WTC11 (cell line): Measurements from ENCODE around the gene PRSS53. TPM values are rescaled to one million over a fixed set of nuclear protein-coding genes. Genes with fewer than 3 reads are reported as not detected.

Source experiments
- ATAC-seq: fragments of 200-7000 bp; cut with Tn5 transposase; 2 replicates; pipeline ENCODE4 v1.10.0; 2021; ENCODE audit warnings: mild to moderate bottlenecking, moderate library complexity
- CTCF ChIA-PET: fragments of 300-600 bp; sonication (Branson Sonifier 250); formaldehyde crosslinking; loops from one replicate; lab custom pipeline; 2021; ENCODE audit warnings: antibody characterized with exemption; lab: Charles Lee
- POLR2A ChIA-PET: fragments of 350-600 bp; sonication (Branson Sonifier 250); formaldehyde crosslinking; loops from one replicate; lab custom pipeline; 2021; ENCODE audit warnings: antibody characterized with exemption; lab: Charles Lee
- DNase-seq: peaks from one replicate; pipeline ENCODE4 v3.0.0; 2021; ENCODE audit warnings: low spot score
- H3K27ac Mint-ChIP-seq: 2 replicates; pipeline ENCODE4 v1.8.0; 2021; ENCODE audit warnings: mixed read lengths
- H3K27me3 Mint-ChIP-seq: 2 replicates; pipeline ENCODE4 v1.8.0; 2021; ENCODE audit warnings: low read depth, mild to moderate bottlenecking, moderate library complexity, mixed read lengths
- H3K36me3 Mint-ChIP-seq: 2 replicates; pipeline ENCODE4 v1.8.0; 2021; ENCODE audit warnings: mixed read lengths
- H3K4me1 Mint-ChIP-seq: 2 replicates; pipeline ENCODE4 v1.8.0; 2022; ENCODE audit warnings: mixed read lengths
- H3K4me3 Mint-ChIP-seq: 2 replicates; pipeline ENCODE4 v1.8.0; 2021; ENCODE audit warnings: mild to moderate bottlenecking, moderate library complexity, mixed read lengths
- H3K9me3 Mint-ChIP-seq: 2 replicates; pipeline ENCODE4 v1.8.0; 2021; ENCODE audit warnings: mixed read lengths
- ETV6 ChIP-seq: sonication (generic); formaldehyde crosslinking; IDR thresholded peaks from 2 replicates; pipeline ENCODE4 v1.8.1; 2022; ENCODE audit warnings: mild to moderate bottlenecking, missing genetic modification reagents
- FOXP1 ChIP-seq: sonication (generic); formaldehyde crosslinking; IDR thresholded peaks from 2 replicates; pipeline ENCODE4 v1.8.0; 2022; ENCODE audit warnings: missing genetic modification reagents, mild to moderate bottlenecking, moderate library complexity, borderline replicate concordance
- NFATC4 ChIP-seq: fragments of 250-450 bp; sonication (Bioruptor Pico); IDR thresholded peaks from 2 replicates; pipeline ENCODE4 v1.9.0; 2021; ENCODE audit warnings: mild to moderate bottlenecking
- NFYB ChIP-seq: sonication (generic); formaldehyde crosslinking; conservative IDR thresholded peaks from 2 replicates; pipeline ENCODE4 v1.8.0; 2022; ENCODE audit warnings: low read depth, missing genetic modification reagents
- NR2C2 ChIP-seq: sonication (generic); formaldehyde crosslinking; IDR thresholded peaks from 2 replicates; pipeline ENCODE4 v1.8.0; 2022; ENCODE audit warnings: mild to moderate bottlenecking, missing genetic modification reagents
- NR3C1 ChIP-seq: sonication (generic); formaldehyde crosslinking; conservative IDR thresholded peaks from 2 replicates; pipeline ENCODE4 v1.8.1; 2023; ENCODE audit warnings: low read depth, mild to moderate bottlenecking, missing genetic modification reagents
- OVOL2 ChIP-seq: fragments of 250-450 bp; sonication (Bioruptor Pico); IDR thresholded peaks from 2 replicates; pipeline ENCODE4 v1.9.0; 2021; ENCODE audit warnings: mild to moderate bottlenecking, borderline replicate concordance
- RELA ChIP-seq: sonication (generic); formaldehyde crosslinking; IDR thresholded peaks from 2 replicates; pipeline ENCODE4 v1.8.1; 2022; ENCODE audit warnings: missing genetic modification reagents, mild to moderate bottlenecking, borderline replicate concordance
- RORB ChIP-seq: fragments of 250-450 bp; sonication (Bioruptor Pico); IDR thresholded peaks from 2 replicates; pipeline ENCODE4 v1.9.0; 2021; ENCODE audit warnings: mild to moderate bottlenecking
- SMAD3 ChIP-seq: sonication (generic); formaldehyde crosslinking; IDR thresholded peaks from 2 replicates; pipeline ENCODE4 v1.8.0; 2022; ENCODE audit warnings: missing genetic modification reagents, mild to moderate bottlenecking, borderline replicate concordance
- SMAD4 ChIP-seq: sonication (generic); formaldehyde crosslinking; IDR thresholded peaks from 2 replicates; pipeline ENCODE4 v1.8.0; 2022; ENCODE audit warnings: mild to moderate bottlenecking, missing genetic modification reagents
- SP1 ChIP-seq: sonication (generic); formaldehyde crosslinking; conservative IDR thresholded peaks from 2 replicates; pipeline ENCODE4 v1.8.1; 2022; ENCODE audit warnings: missing genetic modification reagents
- TP53 ChIP-seq: sonication (generic); formaldehyde crosslinking; IDR thresholded peaks from 2 replicates; pipeline ENCODE4 v1.8.1; 2023; ENCODE audit warnings: mild to moderate bottlenecking, missing genetic modification reagents
- ZNF121 ChIP-seq: sonication (generic); formaldehyde crosslinking; IDR thresholded peaks from 2 replicates; pipeline ENCODE4 v1.8.0; 2023; ENCODE audit warnings: missing genetic modification reagents
- ZNF263 ChIP-seq: sonication (generic); formaldehyde crosslinking; IDR thresholded peaks from 2 replicates; pipeline ENCODE4 v1.8.1; 2022; ENCODE audit warnings: low read depth, mild to moderate bottlenecking, moderate library complexity, missing genetic modification reagents
- ZNF423 ChIP-seq: fragments of 250-450 bp; sonication (Bioruptor Pico); IDR thresholded peaks from 2 replicates; pipeline ENCODE4 v2.1.2; 2022; ENCODE audit warnings: mild to moderate bottlenecking, moderate library complexity
- total RNA-seq: library from RNA; stranded (reverse); gene quantifications from 3 replicates; pipeline ENCODE4 v1.2.3, GENCODE V29; 2021
- TF ChIP-seq, protein P1 (sequence below): sonication (generic); formaldehyde crosslinking; IDR thresholded peaks from 2 replicates; pipeline ENCODE4 v1.8.0; 2022; ENCODE audit warnings: mild to moderate bottlenecking, missing genetic modification reagents
- TF ChIP-seq, protein P2 (sequence below): sonication (generic); formaldehyde crosslinking; IDR thresholded peaks from 2 replicates; pipeline ENCODE4 v1.8.1; 2022; ENCODE audit warnings: mild to moderate bottlenecking, missing genetic modification reagents, moderate library complexity, borderline replicate concordance
- TF ChIP-seq, protein P3 (sequence below): sonication (generic); formaldehyde crosslinking; IDR thresholded peaks from 2 replicates; pipeline ENCODE4 v1.8.1; 2022; ENCODE audit warnings: mild to moderate bottlenecking, moderate library complexity, missing genetic modification reagents
- TF ChIP-seq, protein P4 (sequence below): sonication (generic); formaldehyde crosslinking; IDR thresholded peaks from 2 replicates; pipeline ENCODE4 v1.8.0; 2023; ENCODE audit warnings: mild to moderate bottlenecking, missing genetic modification reagents
- TF ChIP-seq, protein P5 (sequence below): sonication (generic); formaldehyde crosslinking; IDR thresholded peaks from 2 replicates; pipeline ENCODE4 v1.8.1; 2023; ENCODE audit warnings: mild to moderate bottlenecking, missing genetic modification reagents, moderate library complexity
- TF ChIP-seq, protein P6 (sequence below): sonication (generic); formaldehyde crosslinking; conservative IDR thresholded peaks from 2 replicates; pipeline ENCODE4 v1.8.1; 2022; ENCODE audit warnings: mild to moderate bottlenecking, missing genetic modification reagents
- TF ChIP-seq, protein P7 (sequence below): sonication (generic); formaldehyde crosslinking; IDR thresholded peaks from 2 replicates; pipeline ENCODE4 v1.8.0; 2022; ENCODE audit warnings: mild to moderate bottlenecking, missing genetic modification reagents

The PRSS53 gene
- total RNA-seq, 1 experiment from 2014 or later, result 4.9 TPM

DNA sequence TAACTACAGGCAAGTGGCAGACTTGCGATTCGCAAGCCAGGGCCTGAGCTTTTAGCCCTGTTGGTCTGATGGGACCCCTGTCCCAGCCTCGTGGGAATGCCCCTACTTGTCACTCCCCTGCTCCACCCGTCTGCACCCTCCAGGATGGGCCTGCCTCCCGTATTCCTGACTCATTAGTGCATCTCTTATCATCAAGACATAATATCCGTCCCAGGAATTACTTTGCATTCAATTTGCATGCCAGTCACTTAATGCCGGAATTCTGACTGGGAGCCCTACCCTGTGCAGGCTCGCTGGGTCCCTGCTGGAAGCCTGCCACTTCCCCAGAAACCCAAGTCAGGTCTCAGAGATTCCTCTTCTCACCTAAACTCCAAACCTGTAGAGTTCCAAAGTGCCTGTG lies 3.3 kb downstream of the PRSS53 start (continued):
- TF ChIP-seq, protein P1, sequence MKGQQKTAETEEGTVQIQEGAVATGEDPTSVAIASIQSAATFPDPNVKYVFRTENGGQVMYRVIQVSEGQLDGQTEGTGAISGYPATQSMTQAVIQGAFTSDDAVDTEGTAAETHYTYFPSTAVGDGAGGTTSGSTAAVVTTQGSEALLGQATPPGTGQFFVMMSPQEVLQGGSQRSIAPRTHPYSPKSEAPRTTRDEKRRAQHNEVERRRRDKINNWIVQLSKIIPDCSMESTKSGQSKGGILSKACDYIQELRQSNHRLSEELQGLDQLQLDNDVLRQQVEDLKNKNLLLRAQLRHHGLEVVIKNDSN (CRISPR knock-in tag), result no peak
- TF ChIP-seq NFYB (no peak), OVOL2 (CRISPR knock-in tag) (no peak)
- TF ChIP-seq, protein P2, sequence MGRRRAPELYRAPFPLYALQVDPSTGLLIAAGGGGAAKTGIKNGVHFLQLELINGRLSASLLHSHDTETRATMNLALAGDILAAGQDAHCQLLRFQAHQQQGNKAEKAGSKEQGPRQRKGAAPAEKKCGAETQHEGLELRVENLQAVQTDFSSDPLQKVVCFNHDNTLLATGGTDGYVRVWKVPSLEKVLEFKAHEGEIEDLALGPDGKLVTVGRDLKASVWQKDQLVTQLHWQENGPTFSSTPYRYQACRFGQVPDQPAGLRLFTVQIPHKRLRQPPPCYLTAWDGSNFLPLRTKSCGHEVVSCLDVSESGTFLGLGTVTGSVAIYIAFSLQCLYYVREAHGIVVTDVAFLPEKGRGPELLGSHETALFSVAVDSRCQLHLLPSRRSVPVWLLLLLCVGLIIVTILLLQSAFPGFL (CRISPR knock-in tag), result no peak
- TF ChIP-seq, all 79 proteins: peak for 0

DNA sequence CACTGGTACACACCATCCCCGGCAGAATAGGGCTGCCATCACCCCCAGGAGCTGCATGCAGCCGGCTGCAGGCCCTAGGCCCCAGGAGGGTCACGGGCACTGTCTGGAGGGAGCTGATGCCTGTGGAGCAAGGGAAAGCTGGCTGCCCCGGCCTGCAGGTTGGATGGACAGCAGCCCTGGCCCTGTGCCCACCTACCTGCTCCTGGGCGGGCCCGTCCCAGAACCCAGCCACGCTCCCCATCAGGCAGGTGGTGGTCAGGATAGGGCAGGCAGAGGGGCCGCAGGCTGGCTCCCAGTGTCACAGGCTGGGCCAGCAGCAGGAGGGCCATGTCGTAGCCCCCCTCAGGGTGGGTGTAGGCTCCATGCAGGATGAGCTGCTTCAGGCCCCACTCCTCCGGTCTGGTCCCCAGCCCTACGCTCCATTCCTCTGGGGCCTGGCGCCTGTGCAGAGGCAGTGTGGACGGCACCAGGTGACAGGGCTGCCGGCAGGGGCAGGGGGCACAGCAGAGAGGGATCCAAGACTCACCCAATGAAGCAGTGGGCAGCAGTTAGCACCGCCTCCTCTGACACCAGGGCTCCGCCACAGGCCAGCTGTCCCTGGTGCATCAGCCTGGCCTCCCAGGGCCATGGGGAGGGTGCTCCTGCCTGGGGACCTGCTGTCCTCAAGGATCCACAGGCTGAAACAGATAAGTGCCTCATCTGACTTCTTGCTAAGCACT lies 4.0 kb downstream of the PRSS53 start:
- Mint-ChIP-seq H3K36me3 (peaks cover 7% of the 10 kb centered on the region), H3K27ac (no peak overlapping the region), H3K4me1 (no peaks in the 10 kb centered on the region), H3K27me3 (no peaks in the 10 kb centered on the region), H3K9me3 (no peaks in the 10 kb centered on the region), H3K4me3 (no peak overlapping the region)
- TF ChIP-seq NR2C2 (CRISPR knock-in tag) (0 out of 2 replicates have a peak, but pooled peaks have one; percentile 21), TP53 (no peak), SP1 (CRISPR knock-in tag) (no peak), ZNF263 (no peak)
- TF ChIP-seq, protein P3, sequence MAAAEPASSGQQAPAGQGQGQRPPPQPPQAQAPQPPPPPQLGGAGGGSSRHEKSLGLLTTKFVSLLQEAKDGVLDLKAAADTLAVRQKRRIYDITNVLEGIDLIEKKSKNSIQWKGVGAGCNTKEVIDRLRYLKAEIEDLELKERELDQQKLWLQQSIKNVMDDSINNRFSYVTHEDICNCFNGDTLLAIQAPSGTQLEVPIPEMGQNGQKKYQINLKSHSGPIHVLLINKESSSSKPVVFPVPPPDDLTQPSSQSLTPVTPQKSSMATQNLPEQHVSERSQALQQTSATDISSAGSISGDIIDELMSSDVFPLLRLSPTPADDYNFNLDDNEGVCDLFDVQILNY, result no peak
- DNase-seq, result no peak
- POLR2A ChIA-PET, result interaction anchor here (1.1 to 1.5 kb wide), 2 partner anchors 10 to 33 kb away, joined by 3 to 6 read pairs; partner anchors contain the start of genes KAT8 and ZNF646
- peak; percentile 13; the same call in 1 of the 2 replicates for ATAC-seq
- CTCF ChIA-PET, result interaction anchor here (0.5 to 1.3 kb wide), 3 partner anchors 58 to 100 kb away, joined by 3 to 6 read pairs (median 4); partner anchors contain the start of gene HSD3B7

DNA sequence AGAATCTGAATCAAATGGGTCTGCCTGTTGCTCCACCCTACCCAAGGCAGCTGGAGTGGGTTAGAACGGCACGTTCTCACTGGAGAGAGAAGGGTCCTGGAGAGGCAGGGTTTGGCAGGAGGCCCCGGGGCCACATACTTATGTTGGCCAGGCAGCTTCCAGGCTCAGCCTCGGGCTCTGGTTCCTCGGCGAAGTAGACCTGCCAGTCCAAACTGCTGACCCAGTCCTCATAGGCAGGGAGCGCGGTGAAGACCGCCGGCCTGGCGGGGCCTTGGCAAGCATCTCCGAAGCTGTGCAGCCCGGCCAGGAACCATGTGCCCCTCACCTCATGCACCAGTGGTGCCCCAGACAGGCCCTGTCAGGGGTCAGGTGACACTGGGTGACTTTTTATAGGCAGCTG lies 4.8 kb downstream of the PRSS53 start:
- no peak for TF ChIP-seq ZNF121 (CRISPR knock-in tag)
- TF ChIP-seq, protein P4, sequence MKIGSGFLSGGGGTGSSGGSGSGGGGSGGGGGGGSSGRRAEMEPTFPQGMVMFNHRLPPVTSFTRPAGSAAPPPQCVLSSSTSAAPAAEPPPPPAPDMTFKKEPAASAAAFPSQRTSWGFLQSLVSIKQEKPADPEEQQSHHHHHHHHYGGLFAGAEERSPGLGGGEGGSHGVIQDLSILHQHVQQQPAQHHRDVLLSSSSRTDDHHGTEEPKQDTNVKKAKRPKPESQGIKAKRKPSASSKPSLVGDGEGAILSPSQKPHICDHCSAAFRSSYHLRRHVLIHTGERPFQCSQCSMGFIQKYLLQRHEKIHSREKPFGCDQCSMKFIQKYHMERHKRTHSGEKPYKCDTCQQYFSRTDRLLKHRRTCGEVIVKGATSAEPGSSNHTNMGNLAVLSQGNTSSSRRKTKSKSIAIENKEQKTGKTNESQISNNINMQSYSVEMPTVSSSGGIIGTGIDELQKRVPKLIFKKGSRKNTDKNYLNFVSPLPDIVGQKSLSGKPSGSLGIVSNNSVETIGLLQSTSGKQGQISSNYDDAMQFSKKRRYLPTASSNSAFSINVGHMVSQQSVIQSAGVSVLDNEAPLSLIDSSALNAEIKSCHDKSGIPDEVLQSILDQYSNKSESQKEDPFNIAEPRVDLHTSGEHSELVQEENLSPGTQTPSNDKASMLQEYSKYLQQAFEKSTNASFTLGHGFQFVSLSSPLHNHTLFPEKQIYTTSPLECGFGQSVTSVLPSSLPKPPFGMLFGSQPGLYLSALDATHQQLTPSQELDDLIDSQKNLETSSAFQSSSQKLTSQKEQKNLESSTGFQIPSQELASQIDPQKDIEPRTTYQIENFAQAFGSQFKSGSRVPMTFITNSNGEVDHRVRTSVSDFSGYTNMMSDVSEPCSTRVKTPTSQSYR (CRISPR knock-in tag), result no peak
- no peak overlapping the region for H3K4me3 Mint-ChIP-seq
- no peak overlapping the region for H3K27ac Mint-ChIP-seq
- POLR2A ChIA-PET, result interaction anchor here (1.1 to 1.5 kb wide), 2 partner anchors 10 to 33 kb away, joined by 3 to 6 read pairs; partner anchors contain the start of genes KAT8 and ZNF646
- no peaks in the 10 kb centered on the region for H3K9me3 Mint-ChIP-seq
- ATAC-seq (no peak), DNase-seq (no peak)
- no peaks in the 10 kb centered on the region for H3K27me3 Mint-ChIP-seq
- peaks cover 14% of the 10 kb centered on the region for H3K36me3 Mint-ChIP-seq
- CTCF ChIA-PET, result interaction anchor here (1.2 to 1.3 kb wide), 2 partner anchors 58 to 99 kb away, joined by 4 to 6 read pairs; partner anchors contain the start of gene HSD3B7
- no peaks in the 10 kb centered on the region for H3K4me1 Mint-ChIP-seq

DNA sequence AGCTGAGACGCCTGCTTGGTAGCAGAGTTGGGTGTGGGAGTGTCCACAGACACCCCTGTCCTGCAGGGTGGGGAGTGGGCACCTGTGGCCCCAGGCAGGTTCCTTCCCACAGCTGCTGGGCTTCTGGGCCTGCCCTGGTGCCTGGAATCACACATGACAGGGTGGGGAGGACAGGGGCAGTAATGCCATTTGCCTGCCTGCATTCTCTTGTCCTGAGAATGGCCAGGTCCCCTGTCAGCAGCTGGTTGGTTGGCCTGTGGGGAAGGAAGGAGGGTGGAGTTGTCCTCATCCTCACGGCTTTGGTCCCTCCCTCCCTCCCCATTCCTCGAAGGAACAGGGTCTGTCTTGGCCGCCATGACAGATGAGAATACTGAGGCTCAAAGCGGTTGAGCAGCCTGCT lies 5.2 kb downstream of the PRSS53 start:
- H3K4me1 Mint-ChIP-seq, result no peaks in the 10 kb centered on the region
- DNase-seq (no peak), ATAC-seq (no peak)
- CTCF ChIA-PET, result interaction anchor here (1.0 to 1.3 kb wide), 2 partner anchors 34 to 59 kb away, joined by 3 to 6 read pairs; partner anchors contain the start of gene KAT8
- H3K27ac Mint-ChIP-seq, result no peak overlapping the region
- peaks cover 18% of the 10 kb centered on the region for H3K36me3 Mint-ChIP-seq
- POLR2A ChIA-PET, result interaction anchor here (1.1 kb wide), 1 partner anchor 9 kb away, joined by 3 read pairs; the partner anchor contains the start of gene ZNF646
- H3K27me3 Mint-ChIP-seq, result no peaks in the 10 kb centered on the region
- H3K4me3 Mint-ChIP-seq, result no peak overlapping the region
- H3K9me3 Mint-ChIP-seq, result no peaks in the 10 kb centered on the region
- TF ChIP-seq, protein P5, sequence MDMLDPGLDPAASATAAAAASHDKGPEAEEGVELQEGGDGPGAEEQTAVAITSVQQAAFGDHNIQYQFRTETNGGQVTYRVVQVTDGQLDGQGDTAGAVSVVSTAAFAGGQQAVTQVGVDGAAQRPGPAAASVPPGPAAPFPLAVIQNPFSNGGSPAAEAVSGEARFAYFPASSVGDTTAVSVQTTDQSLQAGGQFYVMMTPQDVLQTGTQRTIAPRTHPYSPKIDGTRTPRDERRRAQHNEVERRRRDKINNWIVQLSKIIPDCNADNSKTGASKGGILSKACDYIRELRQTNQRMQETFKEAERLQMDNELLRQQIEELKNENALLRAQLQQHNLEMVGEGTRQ (CRISPR knock-in tag), result no peak
- TF ChIP-seq ZNF423 (CRISPR knock-in tag) (no peak), NFATC4 (CRISPR knock-in tag) (no peak), ZNF263 (no peak), RELA (CRISPR knock-in tag) (no peak), FOXP1 (no peak), ETV6 (no peak), OVOL2 (CRISPR knock-in tag) (no peak), SMAD3 (CRISPR knock-in tag) (no peak), SMAD4 (CRISPR knock-in tag) (no peak), NR3C1 (CRISPR knock-in tag) (no peak), RORB (CRISPR knock-in tag) (no peak)
- TF ChIP-seq, protein P6, sequence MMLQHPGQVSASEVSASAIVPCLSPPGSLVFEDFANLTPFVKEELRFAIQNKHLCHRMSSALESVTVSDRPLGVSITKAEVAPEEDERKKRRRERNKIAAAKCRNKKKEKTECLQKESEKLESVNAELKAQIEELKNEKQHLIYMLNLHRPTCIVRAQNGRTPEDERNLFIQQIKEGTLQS (CRISPR knock-in tag), result no peak
- TF ChIP-seq, protein P7, sequence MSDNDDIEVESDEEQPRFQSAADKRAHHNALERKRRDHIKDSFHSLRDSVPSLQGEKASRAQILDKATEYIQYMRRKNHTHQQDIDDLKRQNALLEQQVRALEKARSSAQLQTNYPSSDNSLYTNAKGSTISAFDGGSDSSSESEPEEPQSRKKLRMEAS (CRISPR knock-in tag), result no peak
